ENCODE data around the gene TYW1.
"Not testable (repeated sequence)": the region's sequence is repeated elsewhere in the genome, so short reads cannot be mapped to it uniquely, and the experiment has no call there.

DNA sequence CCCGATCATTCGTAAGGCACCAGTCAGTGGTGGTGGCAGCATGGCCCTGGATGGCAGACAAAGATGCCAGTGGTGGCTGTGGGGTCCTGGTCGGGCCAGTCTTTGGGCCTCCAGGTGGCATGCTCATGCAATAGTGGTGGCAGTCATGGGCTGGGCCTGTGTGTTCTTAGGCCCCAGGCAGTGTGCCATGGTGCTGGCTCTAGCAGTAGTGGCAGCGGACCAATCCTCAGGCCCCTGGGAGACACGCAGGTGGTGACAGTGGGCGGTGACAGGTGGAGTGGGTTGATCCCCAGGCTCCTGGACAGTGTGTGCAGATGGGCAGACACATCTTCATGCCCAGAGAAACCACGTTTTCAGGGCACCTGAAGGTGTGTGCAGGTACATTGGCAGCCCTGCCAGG is 159.4 kb downstream of the TYW1 start:
- TF ChIP-seq, protein P1, sequence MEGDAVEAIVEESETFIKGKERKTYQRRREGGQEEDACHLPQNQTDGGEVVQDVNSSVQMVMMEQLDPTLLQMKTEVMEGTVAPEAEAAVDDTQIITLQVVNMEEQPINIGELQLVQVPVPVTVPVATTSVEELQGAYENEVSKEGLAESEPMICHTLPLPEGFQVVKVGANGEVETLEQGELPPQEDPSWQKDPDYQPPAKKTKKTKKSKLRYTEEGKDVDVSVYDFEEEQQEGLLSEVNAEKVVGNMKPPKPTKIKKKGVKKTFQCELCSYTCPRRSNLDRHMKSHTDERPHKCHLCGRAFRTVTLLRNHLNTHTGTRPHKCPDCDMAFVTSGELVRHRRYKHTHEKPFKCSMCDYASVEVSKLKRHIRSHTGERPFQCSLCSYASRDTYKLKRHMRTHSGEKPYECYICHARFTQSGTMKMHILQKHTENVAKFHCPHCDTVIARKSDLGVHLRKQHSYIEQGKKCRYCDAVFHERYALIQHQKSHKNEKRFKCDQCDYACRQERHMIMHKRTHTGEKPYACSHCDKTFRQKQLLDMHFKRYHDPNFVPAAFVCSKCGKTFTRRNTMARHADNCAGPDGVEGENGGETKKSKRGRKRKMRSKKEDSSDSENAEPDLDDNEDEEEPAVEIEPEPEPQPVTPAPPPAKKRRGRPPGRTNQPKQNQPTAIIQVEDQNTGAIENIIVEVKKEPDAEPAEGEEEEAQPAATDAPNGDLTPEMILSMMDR (IDR thresholded peaks at IDR 0.05; ENCODE audit: insufficient read depth, low read depth, low read length) = not testable (repeated sequence)
- TF ChIP-seq EZH2 (IDR thresholded peaks at IDR 0.05; ENCODE audit: insufficient read depth, low read length) = not testable (repeated sequence)
